NCI-H1092 treated with DMSO at 0.1 percent for 48 hours (cell line): ENCODE results near the gene SDR42E2.
"Not testable (repeated sequence)": the region's sequence is repeated elsewhere in the genome, so short reads cannot be mapped to it uniquely, and the experiment has no call there.

Experiments used
- DNase-seq: peaks from one replicate; lab custom pipeline; 2025; lab: John Stamatoyannopoulos, UW

The SDR42E2 gene

DNA sequence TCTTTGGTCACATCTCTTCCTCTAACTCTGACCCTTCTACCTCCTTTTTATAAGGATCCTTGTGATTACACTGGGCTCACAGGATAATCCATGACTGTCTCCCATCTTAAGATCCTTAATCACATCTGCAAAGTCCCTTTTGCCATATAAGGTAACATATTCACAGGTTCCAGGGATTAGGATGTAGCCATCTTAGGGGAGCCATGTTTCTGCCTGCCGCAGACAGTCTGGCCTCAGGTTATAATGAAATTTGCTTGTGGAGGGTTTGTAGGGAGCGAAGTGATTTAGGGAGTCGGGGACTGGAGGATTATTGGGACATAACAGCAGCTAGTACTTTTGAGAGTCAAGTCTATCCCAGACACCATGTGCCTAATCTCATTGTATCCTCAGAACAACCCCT, 51.5 kb downstream of the SDR42E2 start:
- no peak for DNase-seq

DNA sequence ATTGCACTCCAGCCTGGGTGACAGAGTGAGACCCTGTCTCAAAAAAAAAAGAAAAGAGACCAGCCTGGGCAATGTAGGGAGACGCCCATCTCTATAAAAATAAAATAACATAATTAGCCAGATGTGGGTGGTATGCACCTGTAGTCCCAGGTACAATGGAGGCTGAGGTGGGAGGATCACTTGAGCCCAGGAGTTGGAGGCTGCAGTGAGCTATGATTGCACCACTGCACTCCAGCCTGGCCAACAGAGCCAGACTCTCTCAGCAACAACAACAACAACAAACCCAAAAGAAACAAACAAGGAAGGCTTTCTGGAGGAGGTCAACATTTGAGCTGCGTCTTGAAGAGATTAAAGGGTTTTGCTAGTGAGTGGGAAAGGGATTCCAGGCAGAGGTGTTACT, 52.1 kb downstream of the SDR42E2 start:
- no peak for DNase-seq

DNA sequence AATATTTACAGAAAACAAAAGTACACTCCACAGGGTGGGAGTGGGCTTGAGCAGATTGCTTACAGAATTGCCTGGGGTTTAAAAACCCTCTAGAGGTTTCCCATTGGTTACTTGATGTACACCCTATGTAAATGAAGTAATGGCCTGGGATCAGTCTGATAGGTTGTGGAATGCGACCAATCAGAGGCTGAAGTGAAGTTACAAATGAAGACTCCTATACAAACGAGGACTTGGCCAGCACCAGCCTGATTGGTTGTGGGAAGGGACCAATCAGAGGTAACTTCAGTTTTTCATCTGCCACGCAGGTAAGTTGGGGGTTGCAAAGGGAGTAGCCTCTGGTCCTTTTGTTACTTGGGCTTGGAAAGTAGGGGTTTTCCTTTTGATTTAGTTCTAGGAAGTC, 52.6 kb downstream of the SDR42E2 start:
- DNase-seq, result no peak

- no peak for DNase-seq
Measured at GRCh38 chr16:22216191-22216831, 54.0 kb downstream of the SDR42E2 start.

DNA sequence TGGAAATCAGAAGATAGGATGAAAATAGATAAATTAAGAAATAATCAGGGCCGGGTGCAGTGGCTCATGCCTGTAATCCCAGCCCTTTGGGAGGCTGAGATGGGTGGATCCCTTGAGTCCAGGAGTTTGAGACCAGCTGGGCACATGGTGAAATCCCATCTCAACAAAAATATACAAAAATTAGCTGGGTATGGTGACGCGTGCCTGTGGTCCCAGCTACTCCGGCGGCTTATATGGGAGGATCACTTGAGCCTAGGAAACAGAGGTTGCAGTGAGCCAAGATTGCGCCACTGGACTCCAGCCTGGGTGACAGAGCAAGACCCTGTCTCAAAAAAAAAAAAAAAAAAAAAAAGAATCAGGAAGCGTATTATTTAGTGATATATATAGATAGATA, 54.5 kb downstream of the SDR42E2 start:
- DNase-seq, result not testable (repeated sequence)

- no peak for DNase-seq
Measured at GRCh38 chr16:22217890-22218730, 55.8 kb downstream of the SDR42E2 start.

- DNase-seq, result no peak
Measured at GRCh38 chr16:22219389-22220068, 57.2 kb downstream of the SDR42E2 start.

GRCh38 chr16:22220069-22220440, 57.7 kb downstream of the SDR42E2 start:
- DNase-seq, result no peak

DNA sequence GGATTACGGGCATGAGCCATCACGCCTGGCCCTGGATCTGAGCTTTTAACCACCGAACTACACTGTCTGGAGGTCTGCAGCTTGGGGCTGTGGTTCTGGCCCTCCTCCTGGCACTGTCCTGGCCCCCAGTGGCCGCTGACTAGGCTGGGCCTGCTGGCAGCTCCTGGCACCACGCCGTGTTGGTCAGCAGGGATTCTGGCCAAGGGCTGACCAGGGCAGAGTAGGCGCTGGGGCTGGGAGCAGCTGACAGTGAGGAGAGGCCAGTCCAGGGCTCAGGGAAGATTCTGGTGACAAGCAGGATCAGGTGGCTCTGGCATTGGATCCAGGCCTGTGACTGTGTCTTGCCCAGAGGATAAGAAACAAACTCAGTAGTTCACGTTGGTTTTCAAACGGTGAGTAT, 58.4 kb downstream of the SDR42E2 start:
- DNase-seq, result no peak

GRCh38 chr16:22222006-22222405, 59.7 kb downstream of the SDR42E2 start:
- no peak for DNase-seq

GRCh38 chr16:22222998-22223397, 60.7 kb downstream of the SDR42E2 start:
- DNase-seq, result no peak

DNA sequence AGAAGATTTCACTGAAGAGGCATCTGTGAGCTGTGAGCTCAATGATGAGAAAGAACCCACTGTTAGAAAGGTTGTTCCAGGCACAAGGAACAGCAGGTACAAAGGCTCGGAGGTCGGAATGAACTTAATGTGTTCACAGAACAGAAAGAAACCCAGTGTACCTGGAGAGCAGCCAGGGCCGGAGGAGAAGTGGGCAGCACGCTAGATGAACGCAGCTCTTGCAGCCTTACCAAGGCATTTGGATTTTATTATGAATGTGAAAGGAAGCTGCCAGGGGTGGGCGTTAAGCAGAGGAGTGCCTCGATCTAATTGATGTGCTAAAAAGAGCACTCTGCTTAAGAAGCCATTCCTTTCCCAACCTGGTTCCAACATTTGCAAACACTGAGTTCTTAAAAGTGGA, 62.8 kb downstream of the SDR42E2 start:
- DNase-seq, result no peak

DNA sequence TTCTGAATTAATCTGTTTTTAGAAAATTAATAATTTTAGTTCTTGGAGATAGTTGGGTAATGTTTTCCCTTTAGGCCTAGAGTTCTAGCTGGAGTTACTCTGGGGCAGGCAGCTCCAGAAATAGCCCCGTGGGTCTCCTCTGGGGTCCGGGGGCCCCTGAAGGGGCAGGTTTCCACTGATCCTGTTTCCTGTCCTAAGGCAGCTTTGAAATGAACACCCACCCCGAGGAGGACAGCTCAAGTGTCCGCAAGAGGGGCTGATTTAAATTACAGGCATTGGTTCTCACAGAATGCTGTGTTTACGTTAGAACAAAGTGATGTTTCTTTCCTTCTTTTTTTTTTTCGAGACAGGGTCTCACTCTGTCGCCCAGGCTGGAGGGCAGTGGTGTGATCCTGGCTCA, 67.6 kb downstream of the SDR42E2 start:
- no peak for DNase-seq

DNA sequence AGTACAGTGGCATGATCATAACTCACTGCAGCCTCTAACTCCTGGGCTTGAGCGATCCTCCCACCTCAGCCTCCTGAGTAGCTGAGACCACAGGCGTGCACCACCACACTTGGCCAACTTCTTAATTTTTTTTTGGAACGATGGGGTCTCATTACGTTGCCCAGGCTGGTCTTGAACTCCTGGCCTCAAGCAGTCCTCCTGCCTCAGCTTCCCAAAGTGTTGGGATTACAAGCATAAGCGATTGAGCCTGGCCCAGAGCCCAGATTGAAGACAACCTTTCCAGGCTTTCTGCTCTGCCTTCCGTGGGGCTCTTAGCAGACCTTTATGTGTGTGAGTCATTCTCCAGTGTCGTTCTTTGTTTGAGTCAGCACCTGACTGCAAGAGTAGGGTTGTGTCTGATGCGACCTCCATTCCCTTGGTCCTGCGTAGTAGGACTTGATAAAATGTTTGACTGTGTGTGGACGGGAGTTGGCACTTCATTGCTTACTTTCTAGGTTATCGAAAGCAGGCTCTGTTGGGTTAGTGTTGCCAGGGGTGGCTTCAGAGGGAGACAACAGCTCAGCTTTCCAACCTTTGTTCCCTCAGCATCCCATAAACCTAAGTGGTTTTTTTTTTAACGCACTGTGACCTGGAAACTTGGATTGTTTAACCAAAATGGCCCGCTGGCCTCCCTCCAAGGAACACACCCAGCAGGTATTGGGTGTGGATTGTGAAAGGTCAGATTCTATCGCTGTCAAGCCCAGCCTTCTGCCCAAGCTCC, 70.2 kb downstream of the SDR42E2 start:
- peak; percentile 45 for DNase-seq

DNA sequence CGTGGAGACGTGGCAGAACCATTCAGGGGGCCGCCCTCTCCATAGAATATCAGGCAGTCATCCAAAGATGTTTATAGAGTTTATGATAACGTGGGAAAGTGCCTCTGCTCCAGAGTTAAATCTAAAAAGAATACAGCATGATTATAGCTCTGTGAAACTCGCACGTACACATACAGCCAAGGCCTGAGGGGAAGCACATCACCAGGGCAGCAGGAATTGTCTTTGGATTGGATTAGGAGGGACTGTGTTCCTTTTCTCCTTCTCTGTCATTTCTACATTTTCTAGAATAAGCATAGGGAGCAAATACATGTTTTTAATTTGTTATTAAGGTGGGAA, 70.7 kb downstream of the SDR42E2 start:
- DNase-seq, result no peak

- no peak for DNase-seq
Measured at GRCh38 chr16:22235839-22236745, 73.8 kb downstream of the SDR42E2 start.

- no peak for DNase-seq
Measured at GRCh38 chr16:22239131-22239805, 77.0 kb downstream of the SDR42E2 start.

GRCh38 chr16:22240023-22240710, 77.9 kb downstream of the SDR42E2 start:
- DNase-seq, result no peak
